GM18511 (cell line): ENCODE measurements around the gene CNTROB.
A peak's percentile ranks its signal among the peaks of the same experiment; 100 is the strongest.
"Not testable (repeated sequence)": the region's sequence is repeated elsewhere in the genome, so short reads cannot be mapped to it uniquely, and the experiment has no call there.

Experiments
- ATAC-seq: cut with Tn5 transposase; IDR thresholded peaks from one replicate; pipeline ENCODE4 v1.9.1; 2021; ENCODE audit warnings: mild to moderate bottlenecking, moderate library complexity; ENCODE audit not compliant: unreplicated experiment

Gene CNTROB

GRCh38 chr17:7944326-7944725 is 12.3 kb downstream of the CNTROB start:
- ATAC-seq: no peak

- ATAC-seq: no peak
Observed at GRCh38 chr17:7945651-7946050, 13.6 kb downstream of the CNTROB start.

GRCh38 chr17:7946441-7946840 is 14.4 kb downstream of the CNTROB start:
- no peak for ATAC-seq

GRCh38 chr17:7947651-7948050 is 15.6 kb downstream of the CNTROB start:
- no peak for ATAC-seq

GRCh38 chr17:7950578-7950977 is 18.6 kb downstream of the CNTROB start:
- ATAC-seq: no peak

GRCh38 chr17:7951143-7951792 is 19.3 kb downstream of the CNTROB start:
- ATAC-seq: peak; percentile 72

GRCh38 chr17:7953266-7953665 is 21.3 kb downstream of the CNTROB start:
- not testable (repeated sequence) for ATAC-seq

GRCh38 chr17:7955414-7956227 is 23.6 kb downstream of the CNTROB start:
- ATAC-seq: no peak

GRCh38 chr17:7956228-7956965 is 24.4 kb downstream of the CNTROB start:
- no peak for ATAC-seq

- ATAC-seq: no peak
Observed at GRCh38 chr17:7959503-7960253, 27.7 kb downstream of the CNTROB start.

- ATAC-seq: no peak
Observed at GRCh38 chr17:7961421-7961820, 29.4 kb downstream of the CNTROB start.

- no peak for ATAC-seq
Observed at GRCh38 chr17:7967751-7968150, 35.7 kb downstream of the CNTROB start.

GRCh38 chr17:7969433-7969832 is 37.4 kb downstream of the CNTROB start:
- ATAC-seq: no peak

GRCh38 chr17:7971651-7972050 is 39.6 kb downstream of the CNTROB start:
- ATAC-seq: no peak

- ATAC-seq: no peak
Observed at GRCh38 chr17:7972131-7972785, 40.3 kb downstream of the CNTROB start.

GRCh38 chr17:7974638-7975131 is 42.7 kb downstream of the CNTROB start:
- ATAC-seq: no peak

- no peak for ATAC-seq
Observed at GRCh38 chr17:7977039-7977438, 45.0 kb downstream of the CNTROB start.

- no peak for ATAC-seq
Observed at GRCh38 chr17:7977805-7978204, 45.8 kb downstream of the CNTROB start.

GRCh38 chr17:7982173-7982572 is 50.2 kb downstream of the CNTROB start:
- no peak for ATAC-seq

- ATAC-seq: no peak
Observed at GRCh38 chr17:7982666-7983065, 50.7 kb downstream of the CNTROB start.
